H1 (cell line): ENCODE measurements around the gene ABCA13. TPM values are rescaled to one million over a fixed set of nuclear protein-coding genes. Genes with fewer than 3 reads are reported as not detected.

Experiments
- CTCF ChIA-PET: fragments of 300-600 bp; sonication (Branson Sonifier 250); formaldehyde crosslinking; loops from one replicate; lab custom pipeline; 2021; ENCODE audit not compliant: partially characterized antibody; lab: Charles Lee
- POLR2A ChIA-PET: fragments of 300-600 bp; sonication (Branson Sonifier 250); formaldehyde crosslinking; loops from one replicate; lab custom pipeline; 2021; ENCODE audit warnings: inconsistent platforms; ENCODE audit not compliant: partially characterized antibody; lab: Charles Lee
- DNase-seq, 2 experiments: peaks; one replicate each; pipeline versions ENCODE4 v3.0.0 to v3.0.0-alpha.2; 2010 to 2022; ENCODE audit warnings: low spot score in 2 of 2, low read depth in 1 of 2, mixed read lengths in 1 of 2
- FAIRE-seq: peaks from 2 replicates; lab custom pipeline; 2011; peaks lifted over from hg19 to GRCh38; lab: Jason Lieb, UNC
- H2AFZ ChIP-seq: 2 replicates; pipeline ENCODE4 v1.8.1; 2012; ENCODE audit warnings: low read length, inconsistent platforms
- H2AK5ac ChIP-seq: 2 replicates; pipeline ENCODE4 v1.6.1; 2013; ENCODE audit warnings: low read depth, low read length
- H2BK120ac ChIP-seq: replicated peaks from 2 replicates; pipeline ENCODE3; 2013; ENCODE audit warnings: low read depth, low read length, inconsistent platforms
- H2BK12ac ChIP-seq: 2 replicates; pipeline ENCODE4 v1.6.1; 2013; ENCODE audit warnings: low read depth, low read length
- H2BK15ac ChIP-seq: 2 replicates; pipeline ENCODE4 v1.6.1; 2013; ENCODE audit warnings: low read length
- H2BK20ac ChIP-seq: 2 replicates; pipeline ENCODE4 v1.6.1; 2013; ENCODE audit warnings: low read length
- H2BK5ac ChIP-seq: 2 replicates; pipeline ENCODE4 v1.6.1; 2013; ENCODE audit warnings: low read depth, low read length
- H3K14ac ChIP-seq: 2 replicates; pipeline ENCODE4 v1.6.1; 2013; ENCODE audit warnings: inconsistent platforms; ENCODE audit not compliant: insufficient read length
- H3K18ac ChIP-seq: 2 replicates; pipeline ENCODE4 v1.6.1; 2013; ENCODE audit warnings: low read length; ENCODE audit errors: extremely low read depth
- H3K23ac ChIP-seq: 2 replicates; pipeline ENCODE4 v1.6.1; 2013; ENCODE audit warnings: inconsistent platforms; ENCODE audit not compliant: insufficient read length
- H3K23me2 ChIP-seq: 2 replicates; pipeline ENCODE4 v1.6.1; 2013; ENCODE audit warnings: low read depth, low read length
- H3K27ac ChIP-seq: 2 replicates; pipeline ENCODE4 v1.6.1; 2011; ENCODE audit warnings: low read depth, low read length, inconsistent platforms
- H3K27me3 ChIP-seq, 4 experiments: replicated peaks in 1 of 4; 1 replicate in 1 of 4; 2 replicates in 3 of 4; pipeline versions ENCODE4 v1.6.1 to v1.8.1; 2011 to 2013; ENCODE audit warnings: low read length in 3 of 4, mild to moderate bottlenecking in 3 of 4, inconsistent platforms in 2 of 4, mixed read lengths in 2 of 4, moderate library complexity in 1 of 4; ENCODE audit not compliant: control insufficient read depth in 3 of 4, insufficient read depth in 3 of 4; ENCODE audit errors: extremely low read depth in 1 of 4
- H3K36me3 ChIP-seq, 4 experiments: 2 replicates each; pipeline versions ENCODE4 v1.6.1 to v1.8.1; 2011 to 2013; ENCODE audit warnings: mild to moderate bottlenecking in 4 of 4, low read length in 3 of 4, moderate library complexity in 2 of 4, control low read depth in 1 of 4, inconsistent platforms in 1 of 4; ENCODE audit not compliant: insufficient read depth in 4 of 4, control insufficient read depth in 2 of 4
- H3K4ac ChIP-seq: replicated peaks from 2 replicates; pipeline ENCODE3; 2013; ENCODE audit warnings: low read length, low read depth, mixed read lengths, inconsistent platforms; ENCODE audit not compliant: insufficient read length
- H3K4me1 ChIP-seq, 4 experiments: replicated peaks in 1 of 4; 1 replicate in 1 of 4; 2 replicates in 3 of 4; pipeline versions ENCODE4 v1.6.1 to v1.8.1; 2011 to 2013; ENCODE audit warnings: low read length in 3 of 4, inconsistent platforms in 2 of 4, mixed read lengths in 1 of 4; ENCODE audit not compliant: insufficient read depth in 4 of 4, control insufficient read depth in 3 of 4
- H3K4me2 ChIP-seq, 2 experiments: 2 replicates each; pipeline versions ENCODE4 v1.6.1 to v1.8.1; 2011 to 2013; ENCODE audit warnings: low read depth in 2 of 2, low read length in 2 of 2, control low read depth in 1 of 2, inconsistent platforms in 1 of 2, mild to moderate bottlenecking in 1 of 2; ENCODE audit not compliant: insufficient read depth in 1 of 2
- H3K4me3 ChIP-seq, 4 experiments: fragments of 200-600, 300-600 bp in 1 of 4; sonication (generic), shearing (Covaris generic), sonication (Bioruptor Twin) in 1 of 4; 2 replicates each; pipeline versions ENCODE4 v1.5.1 to v1.8.1; 2011 to 2016; ENCODE audit warnings: low read length in 4 of 4, low read depth in 3 of 4, control low read depth in 2 of 4, inconsistent platforms in 2 of 4, mild to moderate bottlenecking in 2 of 4, mixed read lengths in 1 of 4, moderate library complexity in 1 of 4; ENCODE audit not compliant: insufficient read depth in 2 of 4; ENCODE audit errors: extremely low read depth in 1 of 4
- H3K56ac ChIP-seq: replicated peaks from 2 replicates; pipeline ENCODE3; 2013; ENCODE audit warnings: low read depth, mild to moderate bottlenecking, mixed read lengths, low read length, inconsistent platforms; ENCODE audit not compliant: insufficient read length
- H3K79me1 ChIP-seq: 2 replicates; pipeline ENCODE4 v1.6.1; 2013; ENCODE audit warnings: low read depth, low read length, control low read depth
- H3K79me2 ChIP-seq, 2 experiments: 2 replicates each; pipeline versions ENCODE4 v1.6.1 to v1.8.1; 2012 to 2013; ENCODE audit warnings: low read length in 2 of 2, mild to moderate bottlenecking in 2 of 2, inconsistent platforms in 1 of 2; ENCODE audit not compliant: insufficient read depth in 2 of 2, control insufficient read depth in 1 of 2
- H3K9ac ChIP-seq, 4 experiments: replicated peaks in 1 of 4; 1 replicate in 1 of 4; 2 replicates in 3 of 4; pipeline versions ENCODE4 v1.6.1 to v1.8.1; 2011 to 2013; ENCODE audit warnings: low read depth in 3 of 4, low read length in 3 of 4, control low read depth in 2 of 4, mild to moderate bottlenecking in 2 of 4, moderate library complexity in 2 of 4, inconsistent platforms in 1 of 4; ENCODE audit errors: extremely low read depth in 1 of 4
- H3K9me3 ChIP-seq, 2 experiments: 2 replicates each; pipeline versions ENCODE4 v1.6.1 to v1.8.1; 2012 to 2013; ENCODE audit warnings: mild to moderate bottlenecking in 2 of 2, moderate library complexity in 2 of 2, control low read depth in 1 of 2, inconsistent platforms in 1 of 2, low read depth in 1 of 2, low read length in 1 of 2, mixed read lengths in 1 of 2; ENCODE audit not compliant: insufficient read depth in 2 of 2
- H4K20me1 ChIP-seq, 2 experiments: replicated peaks in 1 of 2; 2 replicates each; pipeline versions ENCODE3 to v1.8.1; 2011 to 2013; ENCODE audit warnings: inconsistent platforms in 2 of 2, low read length in 2 of 2, mild to moderate bottlenecking in 1 of 2; ENCODE audit not compliant: insufficient read depth in 2 of 2, control insufficient read depth in 1 of 2
- H4K5ac ChIP-seq: 2 replicates; pipeline ENCODE4 v1.6.1; 2013; ENCODE audit warnings: low read length, low read depth, mixed read lengths, inconsistent platforms; ENCODE audit not compliant: insufficient read length
- H4K8ac ChIP-seq: 2 replicates; pipeline ENCODE4 v1.8.0; 2013; ENCODE audit warnings: mild to moderate bottlenecking, moderate library complexity, low read length, inconsistent platforms; ENCODE audit not compliant: insufficient read depth; ENCODE audit errors: extremely low read depth
- H4K91ac ChIP-seq: replicated peaks from 2 replicates; pipeline ENCODE3; 2013; ENCODE audit warnings: low read length, mixed read lengths, inconsistent platforms; ENCODE audit not compliant: insufficient read length
- EP300 ChIP-seq, 2 experiments: IDR thresholded peaks; 1 replicate in 1 of 2; 2 replicates in 1 of 2; pipeline ENCODE4 v1.6.1; 2011 to 2012; ENCODE audit warnings: low read depth in 2 of 2, low read length in 2 of 2, mild to moderate bottlenecking in 2 of 2, borderline replicate concordance in 1 of 2, inconsistent platforms in 1 of 2, moderate library complexity in 1 of 2
- GTF2F1 ChIP-seq: IDR thresholded peaks from 2 replicates; pipeline ENCODE4 v1.6.1; 2012; ENCODE audit warnings: low read depth, low read length, improper control_type of control experiment, borderline replicate concordance
- TBP ChIP-seq: IDR thresholded peaks from 2 replicates; pipeline ENCODE4 v1.6.1; 2011; ENCODE audit warnings: low read depth, low read length, improper control_type of control experiment
- WGBS, 2 experiments: shearing (Covaris generic) in 1 of 2; methylation state at CpG; one replicate each; pipeline versions ENCODE4 v1.1.6 to v1.1.7; 2013 to 2015; ENCODE audit warnings: low lambda C conversion rate in 2 of 2, mixed read lengths in 2 of 2, inconsistent platforms in 1 of 2, low coverage in 1 of 2, missing lambda C conversion rate in 1 of 2; ENCODE audit not compliant: insufficient replicate concordance in 2 of 2, insufficient coverage in 1 of 2, insufficient read length in 1 of 2; ENCODE audit errors: extremely low coverage in 1 of 2, missing lambda C conversion rate in 1 of 2; 5-methylcytosine and 5-hydroxymethylcytosine counted together
- polyA plus RNA-seq, 7 experiments: library from polyadenylated mRNA; depleted of rRNA in 3 of 7; stranded (reverse) in 5 of 7; unstranded in 2 of 7; fragments of >200 nt in 5 of 7; fragments of 200-250 nt in 2 of 7; gene quantifications; 1 replicate in 5 of 7; 2 replicates in 1 of 7; 4 replicates in 1 of 7; pipeline versions ENCODE4 v1.2.1 to v1.2.3, GENCODE V29; 2011 to 2013; ENCODE audit warnings: missing spikeins in 2 of 7, mixed read lengths in 2 of 7
- total RNA-seq: library from RNA; stranded (reverse); fragmentation: NEBNext Ultra II Directional; extraction: Animal tissue kit (Norgen Biotek cat#: 25700); gene quantifications from 2 replicates; pipeline ENCODE4 v1.2.1, GENCODE V29; 2021

Gene ABCA13
- total and polyA plus RNA-seq, 2 of the 8 experiments (the other 6 are each of a cell fraction or from before 2014, with no cell fraction given), result 0.07 to 0.09 TPM

GRCh38 chr7:48209004-48209600 lies 37.8 kb downstream of the ABCA13 start:
- H3K79me1 ChIP-seq, result no peaks in the 10 kb centered on the region
- no peak overlapping the region for H4K8ac ChIP-seq
- H3K4me3 ChIP-seq, result no peak overlapping the region
- DNase-seq (no peak), FAIRE-seq (no peak)
- H2BK20ac ChIP-seq, result no peak overlapping the region
- H3K27me3 ChIP-seq, result no peaks in the 10 kb centered on the region
- H3K9me3 ChIP-seq, result peaks cover 3 to 6% of the 10 kb centered on the region in 2 experiments; a peak in 2 of 4 replicates
- H3K4ac ChIP-seq, result no peak overlapping the region
- H2AFZ ChIP-seq, result no peak overlapping the region
- POLR2A ChIA-PET, result no interaction called here
- no peak overlapping the region for H3K27ac ChIP-seq
- H4K5ac ChIP-seq, result no peak overlapping the region
- H2BK5ac ChIP-seq, result no peak overlapping the region
- H3K56ac ChIP-seq, result no peak overlapping the region
- no peaks in the 10 kb centered on the region for H3K79me2 ChIP-seq
- H2AK5ac ChIP-seq, result no peak overlapping the region
- H3K4me2 ChIP-seq, result no peak overlapping the region
- H4K20me1 ChIP-seq, result no peaks in the 10 kb centered on the region
- H3K23me2 ChIP-seq, result no peaks in the 10 kb centered on the region
- 76% methylated on average over 1 of the region's 1 CpG; no CpG with 5 or more reads in 1 of the 2 experiments for WGBS, 2 experiments
- no peak overlapping the region for H2BK15ac ChIP-seq
- no peaks in the 10 kb centered on the region for H3K4me1 ChIP-seq
- H2BK12ac ChIP-seq, result no peak overlapping the region
- no peak overlapping the region for H3K23ac ChIP-seq
- no peak overlapping the region for H3K9ac ChIP-seq
- H3K36me3 ChIP-seq, result no peaks in the 10 kb centered on the region
- H2BK120ac ChIP-seq, result no peak overlapping the region
- no peak overlapping the region for H3K18ac ChIP-seq
- H4K91ac ChIP-seq, result no peak overlapping the region
- no peak for TF ChIP-seq GTF2F1
- TF ChIP-seq TBP, result no peak
- TF ChIP-seq EP300 (IDR thresholded peaks at IDR 0.05; ENCODE audit: borderline replicate concordance in 1 of 2, low read depth in 2 of 2, low read length in 2 of 2), result no peak
- no peak overlapping the region for H3K14ac ChIP-seq
- CTCF ChIA-PET, result no interaction called here
